Measurements from ENCODE around the gene PARP9. TPM values are rescaled to one million over a fixed set of nuclear protein-coding genes. Genes with fewer than 3 reads are reported as not detected.
A peak's percentile ranks its signal among the peaks of the same experiment; 100 is the strongest.

PARP9 gene
- total RNA-seq, 1 donor from 2014 or later = 1.0 TPM

GRCh38 chr3:122515020-122515468, 49.1 kb downstream of the PARP9 start:
- Histone ChIP-seq H4K20me1 (ENCODE audit: low read depth) (peaks cover 41% of the 10 kb centered on the region), H3K9me3 (ENCODE audit: low read depth) (no peaks in the 10 kb centered on the region), H3K79me2 (ENCODE audit: low read depth) (peaks cover 41% of the 10 kb centered on the region), H3K4me3 (peak overlapping the region; percentile 63), H3K27me3 (no peaks in the 10 kb centered on the region), H3F3A (ENCODE audit: low read depth) (peaks cover 7% of the 10 kb centered on the region), H3K27ac (no peak overlapping the region), H3K4me2 (peak overlapping the region; percentile 74), H3K36me3 (no peaks in the 10 kb centered on the region), H2AFZ (replicated peaks) (peak overlapping the region; percentile 99), H3K4me1 (peaks cover 22% of the 10 kb centered on the region), H3K9ac (no peak overlapping the region)
- Mint-ChIP-seq H3K4me3 (peak overlapping the region; percentile 96), H3K36me3 (peaks cover 6% of the 10 kb centered on the region), H3K27ac (no peak overlapping the region), H3K27me3 (ENCODE audit: insufficient read depth, low read depth) (peaks cover 3% of the 10 kb centered on the region), H3K9me3 (peaks cover 1% of the 10 kb centered on the region), H3K4me1 (peaks cover 22% of the 10 kb centered on the region)
- DNase-seq (ENCODE audit: low spot score) = no peak
- no peak for TF ChIP-seq CTCF (IDR thresholded peaks at IDR 0.05)

- H3K4me3 ChIP-seq = peak within 1 kb of the TSS; percentile 63
- H3K27me3 ChIP-seq = no peaks in the 10 kb centered on the region
- peak within 1 kb of the TSS; percentile 74 for H3K4me2 ChIP-seq
- peak within 1 kb of the TSS; percentile 99 for H2AFZ ChIP-seq (replicated peaks)
- peak within 1 kb of the TSS; percentile 84 for H3K27ac ChIP-seq
- Mint-ChIP-seq H3K4me3 (peak within 1 kb of the TSS; percentile 96), H3K27me3 (ENCODE audit: insufficient read depth, low read depth) (peaks cover 3% of the 10 kb centered on the region), H3K36me3 (peaks cover 13% of the 10 kb centered on the region), H3K4me1 (peaks cover 22% of the 10 kb centered on the region), H3K27ac (peak within 1 kb of the TSS; percentile 48), H3K9me3 (peaks cover 8% of the 10 kb centered on the region)
- peak; percentile 95 for DNase-seq (ENCODE audit: low spot score)
- H3K36me3 ChIP-seq = no peaks in the 10 kb centered on the region
- H3F3A ChIP-seq (ENCODE audit: low read depth) = peaks cover 7% of the 10 kb centered on the region
- H3K9ac ChIP-seq = peak within 1 kb of the TSS; percentile 81
- peaks cover 48% of the 10 kb centered on the region for H4K20me1 ChIP-seq (ENCODE audit: low read depth)
- H3K9me3 ChIP-seq (ENCODE audit: low read depth) = no peaks in the 10 kb centered on the region
- peaks cover 48% of the 10 kb centered on the region for H3K79me2 ChIP-seq (ENCODE audit: low read depth)
- TF ChIP-seq EZH2phosphoT487 (IDR thresholded peaks at IDR 0.05) (no peak), EZH2 (IDR thresholded peaks at IDR 0.05) (peak; percentile 50)
- peaks cover 22% of the 10 kb centered on the region for H3K4me1 ChIP-seq
These were observed 49.7 kb downstream of the PARP9 start, which contains the start of gene KPNA1 for GRCh38 chr3:122514123-122515019. TSS of gene KPNA1 (minus strand) at chr3:122514939. CDS start at chr3:122496565, 18,374 bp downstream.

GRCh38 chr3:122513386-122514122, 50.5 kb downstream of the PARP9 start:
- H3K9me3 ChIP-seq (ENCODE audit: low read depth) = no peaks in the 10 kb centered on the region
- H3K9ac ChIP-seq = peak overlapping the region; percentile 81
- H2AFZ ChIP-seq (replicated peaks) = no peak overlapping the region
- peaks cover 7% of the 10 kb centered on the region for H3F3A ChIP-seq (ENCODE audit: low read depth)
- H3K27me3 Mint-ChIP-seq (ENCODE audit: insufficient read depth, low read depth) = peaks cover 3% of the 10 kb centered on the region
- TF ChIP-seq EZH2phosphoT487 (IDR thresholded peaks at IDR 0.05) (no peak), EZH2 (IDR thresholded peaks at IDR 0.05) (no peak), CTCF (IDR thresholded peaks at IDR 0.05) (no peak)
- peak overlapping the region; percentile 63 for H3K4me3 ChIP-seq
- H4K20me1 ChIP-seq (ENCODE audit: low read depth) = peaks cover 56% of the 10 kb centered on the region
- peak overlapping the region; percentile 74 for H3K4me2 ChIP-seq
- peaks cover 56% of the 10 kb centered on the region for H3K79me2 ChIP-seq (ENCODE audit: low read depth)
- peak; percentile 15 for DNase-seq (ENCODE audit: low spot score)
- peak overlapping the region; percentile 96 for H3K4me3 Mint-ChIP-seq
- peaks cover 10% of the 10 kb centered on the region for H3K9me3 Mint-ChIP-seq
- peaks cover 22% of the 10 kb centered on the region for H3K4me1 ChIP-seq
- H3K4me1 Mint-ChIP-seq = peaks cover 22% of the 10 kb centered on the region
- H3K36me3 Mint-ChIP-seq = peaks cover 17% of the 10 kb centered on the region
- H3K36me3 ChIP-seq = no peaks in the 10 kb centered on the region
- peak overlapping the region; percentile 48 for H3K27ac Mint-ChIP-seq
- no peaks in the 10 kb centered on the region for H3K27me3 ChIP-seq
- H3K27ac ChIP-seq = no peak overlapping the region

Measured in neural progenitor cell (in vitro differentiated cells).